GM19240 (cell line): ENCODE data around the gene TCP1.
"Not testable (repeated sequence)": the region's sequence is repeated elsewhere in the genome, so short reads cannot be mapped to it uniquely, and the experiment has no call there.

Experiments used
- DNase-seq: peaks from one replicate; pipeline ENCODE4 v3.0.0; 2011; ENCODE audit warnings: low spot score; ENCODE audit not compliant: insufficient read length

The TCP1 gene

GRCh38 chr6:159817951-159818739 lies 28.7 kb upstream of the TCP1 start:
- no peak for DNase-seq

GRCh38 chr6:159816775-159817174 lies 27.4 kb upstream of the TCP1 start:
- DNase-seq = not testable (repeated sequence)

GRCh38 chr6:159815410-159815809 lies 26.0 kb upstream of the TCP1 start:
- no peak for DNase-seq

GRCh38 chr6:159813781-159814180 lies 24.4 kb upstream of the TCP1 start:
- DNase-seq = no peak

- no peak for DNase-seq
These were observed 19.7 kb upstream of the TCP1 start for GRCh38 chr6:159809149-159809548.

- no peak for DNase-seq
These were observed 19.2 kb upstream of the TCP1 start for GRCh38 chr6:159808647-159809046.

- DNase-seq = no peak
These were observed 17.9 kb upstream of the TCP1 start for GRCh38 chr6:159807150-159807858.

- no peak for DNase-seq
These were observed 16.6 kb upstream of the TCP1 start for GRCh38 chr6:159806021-159806458.

- DNase-seq = no peak
These were observed 16.1 kb upstream of the TCP1 start for GRCh38 chr6:159805440-159806020.

GRCh38 chr6:159804504-159804903 lies 15.1 kb upstream of the TCP1 start:
- no peak for DNase-seq

GRCh38 chr6:159801935-159802334 lies 12.5 kb upstream of the TCP1 start:
- no peak for DNase-seq

GRCh38 chr6:159800141-159800865 lies 10.9 kb upstream of the TCP1 start, which contains the start of gene PNLDC1:
TSS of gene PNLDC1 (plus strand) at chr6:159800276. CDS start at chr6:159800308, 32 bp downstream.
- no peak for DNase-seq

- DNase-seq = no peak
These were observed 8.2 kb upstream of the TCP1 start for GRCh38 chr6:159797554-159797953.

- not testable (repeated sequence) for DNase-seq
These were observed 5.6 kb upstream of the TCP1 start for GRCh38 chr6:159794976-159795375.

- DNase-seq = no peak
These were observed 1.7 kb upstream of the TCP1 start for GRCh38 chr6:159790956-159791598.

GRCh38 chr6:159790149-159790955 lies 950 bp upstream of the TCP1 start, which contains the start of gene MRPL18:
TSS of gene MRPL18 (plus strand) at chr6:159790467. CDS start at chr6:159790588, 121 bp downstream.
- DNase-seq = peak; percentile 67

- DNase-seq = no peak
These were observed 537 bp downstream of the TCP1 start for GRCh38 chr6:159788753-159789376.

- no peak for DNase-seq
These were observed 1.1 kb downstream of the TCP1 start for GRCh38 chr6:159788276-159788675.

GRCh38 chr6:159778542-159779103 lies 10.8 kb downstream of the TCP1 start:
- no peak for DNase-seq
